GM18502 (cell line): Measurements from ENCODE around the gene CA12.
"Not testable (repeated sequence)": the region's sequence is repeated elsewhere in the genome, so short reads cannot be mapped to it uniquely, and the experiment has no call there.

ENCODE experiments used
- ATAC-seq: cut with Tn5 transposase; IDR thresholded peaks from one replicate; pipeline ENCODE4 v1.9.1; 2021; ENCODE audit warnings: mild to moderate bottlenecking; ENCODE audit not compliant: unreplicated experiment, poor library complexity

CA12 gene

DNA sequence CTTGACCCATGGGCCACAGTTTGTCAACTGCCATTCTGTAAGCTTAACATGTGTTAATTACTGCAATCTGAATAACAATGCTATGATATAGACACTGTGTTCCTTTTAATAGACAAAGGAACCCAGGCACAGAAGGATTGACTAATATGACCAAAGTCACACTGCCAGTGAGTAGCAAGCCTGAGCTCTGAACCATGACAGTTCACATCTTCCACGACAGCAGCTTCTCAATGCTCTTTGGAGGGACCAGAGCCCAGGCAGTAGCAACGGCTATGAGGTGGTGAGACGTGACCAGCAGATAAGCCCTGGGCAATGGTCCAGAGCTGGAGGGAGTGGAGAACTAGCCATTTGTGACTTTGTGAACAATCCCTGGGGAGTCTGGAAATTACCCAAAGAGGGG lies 19.4 kb downstream of the CA12 start:
- ATAC-seq, result no peak

DNA sequence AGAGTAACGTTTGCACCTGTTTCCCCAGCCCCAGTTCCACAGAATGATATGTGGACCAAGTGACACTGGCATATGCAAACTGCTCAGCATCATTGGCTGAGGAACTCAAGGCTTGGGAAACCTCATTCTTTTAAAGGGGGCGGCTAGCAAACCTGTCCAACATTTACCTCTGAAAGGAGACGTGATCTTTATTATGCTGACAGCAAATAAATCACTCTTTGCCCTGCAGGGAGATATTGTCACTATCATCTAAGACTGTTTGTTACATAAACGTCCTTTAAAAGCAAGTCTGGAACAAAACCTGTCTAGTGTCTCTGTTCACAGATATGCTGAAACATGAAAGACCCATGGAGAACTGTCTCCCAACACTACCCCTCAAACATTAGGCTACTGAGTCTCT lies 21.5 kb downstream of the CA12 start:
- no peak for ATAC-seq

DNA sequence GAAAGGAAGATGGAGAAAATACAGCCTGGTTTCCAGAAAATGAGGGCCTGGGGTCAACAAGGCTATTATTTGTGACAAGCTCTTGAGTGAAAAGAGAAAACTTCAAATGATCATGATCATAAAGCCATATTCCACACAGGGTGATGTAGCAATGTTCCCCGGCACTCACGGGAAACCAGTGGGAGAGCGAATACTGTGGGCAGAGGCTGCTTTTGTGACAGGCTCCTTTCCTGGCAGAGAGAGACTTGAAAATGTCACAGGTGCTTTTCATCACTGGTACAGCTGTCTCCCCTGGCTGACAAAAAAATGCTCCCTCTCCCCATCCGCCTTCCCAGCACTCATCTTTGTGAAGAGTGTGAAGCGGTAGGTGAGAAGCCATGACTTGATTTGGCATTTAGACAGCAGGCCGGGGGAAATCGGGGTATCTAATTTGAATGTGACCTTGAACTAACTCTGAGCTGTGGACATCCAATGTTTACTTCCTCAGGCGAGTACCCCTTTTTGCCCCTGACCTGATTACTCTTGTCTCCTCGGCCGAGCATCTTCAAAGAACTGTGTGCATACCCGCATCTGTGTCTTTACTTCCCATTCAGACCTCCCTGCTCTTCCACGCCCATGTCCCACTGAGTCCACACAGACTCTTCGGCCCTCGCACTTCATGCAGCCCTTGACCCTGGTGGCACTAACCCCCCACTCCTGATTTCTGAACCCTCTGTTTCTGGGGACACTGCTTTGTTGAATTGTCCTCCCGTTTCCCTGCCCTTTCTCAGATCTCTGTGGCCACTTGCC lies 23.2 kb downstream of the CA12 start:
- ATAC-seq, result no peak

DNA sequence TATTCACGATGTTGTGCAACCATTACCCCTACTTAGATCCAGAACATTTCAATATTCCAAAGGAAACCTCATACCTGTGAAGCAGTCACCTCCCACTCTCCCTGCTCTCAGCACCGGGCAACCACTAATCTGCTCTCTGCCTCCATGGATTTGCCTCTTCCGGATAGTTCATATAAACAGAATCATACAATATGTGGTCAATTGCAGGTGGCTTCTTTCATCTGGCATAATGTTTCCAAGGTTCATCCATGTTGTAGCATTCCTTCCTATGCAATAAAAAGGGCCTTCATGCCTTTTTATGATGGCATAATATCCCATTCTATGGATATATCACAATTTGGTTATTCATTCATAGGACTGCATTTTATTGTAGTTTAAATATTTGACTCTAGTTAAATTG lies 23.9 kb downstream of the CA12 start:
- ATAC-seq, result no peak

DNA sequence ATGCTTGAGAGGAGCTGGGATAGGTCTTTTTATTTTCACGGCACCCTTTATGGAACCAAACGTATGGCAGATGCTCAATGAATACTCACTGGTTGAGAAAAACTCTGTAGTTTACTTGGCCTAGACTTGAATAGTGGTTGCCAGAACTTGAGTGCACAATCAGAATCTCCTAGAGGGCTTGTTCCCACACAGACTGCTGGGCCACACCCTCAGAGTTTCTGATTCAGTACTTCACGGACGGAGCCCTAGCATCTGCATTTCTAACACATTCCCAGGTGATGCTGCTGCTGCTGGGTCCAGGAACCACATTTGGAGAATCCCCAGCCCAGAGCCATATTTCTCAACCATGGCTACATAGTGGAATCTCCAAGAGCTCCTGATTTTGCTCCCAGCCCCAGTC lies 24.6 kb downstream of the CA12 start:
- no peak for ATAC-seq

DNA sequence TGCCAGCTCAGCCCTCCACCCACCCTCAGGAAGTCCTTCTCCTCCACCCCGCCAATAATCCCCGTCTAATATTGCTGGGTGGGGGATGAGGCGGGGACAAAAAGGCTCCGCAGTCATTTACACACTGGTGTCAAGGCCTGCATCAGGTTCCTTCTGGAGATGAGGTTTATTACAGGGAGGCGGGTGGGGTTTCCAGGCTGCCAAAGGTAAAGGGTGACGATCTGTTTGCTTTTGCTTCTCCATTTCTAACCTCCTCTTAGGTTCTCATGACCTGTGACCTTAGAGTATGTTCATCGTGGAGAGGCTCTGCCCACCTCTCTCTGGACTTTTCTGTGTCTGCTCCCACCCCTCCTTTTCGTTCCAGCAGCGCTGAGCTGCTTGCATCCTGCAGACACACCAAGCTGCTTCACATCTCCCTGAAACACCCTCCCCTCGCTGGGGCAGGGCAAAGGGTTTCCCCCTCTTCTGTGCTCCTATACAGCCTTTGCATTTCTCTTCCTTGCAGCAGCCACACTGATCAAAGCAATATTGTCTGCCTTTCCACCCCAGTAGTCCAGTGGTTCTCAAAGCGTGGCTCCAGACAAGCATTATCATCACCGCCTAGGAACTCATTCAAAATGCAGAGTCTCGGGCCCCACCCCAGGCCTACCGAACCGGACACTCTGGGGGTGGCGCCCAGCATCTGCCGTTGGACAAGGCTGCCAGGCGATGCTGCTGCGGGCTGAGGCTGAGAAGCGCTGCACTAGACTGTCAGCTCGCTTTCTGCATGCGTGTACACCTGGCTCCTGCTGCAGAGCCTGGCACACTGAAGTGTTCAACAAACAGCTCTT lies 26.6 kb downstream of the CA12 start:
- ATAC-seq, result no peak

DNA sequence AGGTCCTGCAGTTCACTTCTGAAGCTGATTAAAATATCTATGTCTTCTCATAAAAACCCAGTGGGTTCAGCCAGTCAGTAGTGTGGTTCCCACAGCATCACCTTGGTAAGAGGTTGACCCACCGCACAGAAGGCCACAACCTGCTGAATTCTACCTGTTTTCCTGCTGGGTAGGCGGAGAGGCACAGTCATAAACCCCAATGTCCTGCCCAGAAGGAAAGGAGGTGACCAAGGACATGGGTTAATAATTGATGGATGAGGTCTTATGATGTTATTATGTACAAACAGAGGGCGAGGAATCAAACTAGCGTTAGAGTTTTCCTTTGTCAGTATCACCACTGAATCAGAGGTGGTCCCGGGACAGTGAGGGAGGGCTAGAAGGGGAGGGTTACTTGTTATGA lies 27.8 kb downstream of the CA12 start:
- no peak for ATAC-seq

DNA sequence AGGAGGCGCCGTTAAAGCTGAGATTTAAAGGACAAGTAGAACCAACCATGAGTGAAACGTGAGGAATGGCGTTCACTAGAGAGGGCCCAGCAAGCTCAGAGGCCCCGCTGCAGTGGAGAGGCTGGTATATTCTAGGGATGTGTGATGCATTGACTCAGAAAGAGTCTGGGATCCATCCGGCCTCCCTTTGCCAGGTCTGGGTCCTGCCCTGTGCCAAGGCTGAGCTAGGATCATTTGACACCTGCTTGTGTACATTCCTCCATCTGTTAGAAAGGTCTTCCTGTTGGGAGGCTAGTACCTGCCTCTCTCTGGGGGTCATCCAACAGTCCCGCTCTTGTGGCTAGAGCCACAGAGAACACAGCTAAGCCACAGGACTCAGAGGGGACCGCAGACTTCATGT lies 28.4 kb downstream of the CA12 start:
- no peak for ATAC-seq

DNA sequence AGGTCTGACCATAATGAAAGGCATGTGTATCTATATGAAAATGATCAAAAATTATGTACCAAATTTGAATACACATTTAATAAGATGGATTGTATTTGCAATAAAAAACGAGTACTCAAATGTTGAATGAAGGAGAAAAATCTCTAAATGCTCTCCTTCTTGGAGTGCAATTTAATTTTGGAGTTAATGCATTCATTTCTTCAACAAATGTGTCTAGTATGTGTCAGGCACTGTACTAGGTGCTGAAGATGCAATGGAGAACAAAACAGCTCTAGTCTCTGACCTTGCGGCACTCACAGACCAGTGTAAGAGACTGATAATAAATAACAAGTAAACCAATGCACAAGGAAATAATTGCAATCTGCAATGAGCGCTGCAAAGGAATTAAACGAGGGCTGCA lies 28.8 kb downstream of the CA12 start:
- ATAC-seq, result no peak

DNA sequence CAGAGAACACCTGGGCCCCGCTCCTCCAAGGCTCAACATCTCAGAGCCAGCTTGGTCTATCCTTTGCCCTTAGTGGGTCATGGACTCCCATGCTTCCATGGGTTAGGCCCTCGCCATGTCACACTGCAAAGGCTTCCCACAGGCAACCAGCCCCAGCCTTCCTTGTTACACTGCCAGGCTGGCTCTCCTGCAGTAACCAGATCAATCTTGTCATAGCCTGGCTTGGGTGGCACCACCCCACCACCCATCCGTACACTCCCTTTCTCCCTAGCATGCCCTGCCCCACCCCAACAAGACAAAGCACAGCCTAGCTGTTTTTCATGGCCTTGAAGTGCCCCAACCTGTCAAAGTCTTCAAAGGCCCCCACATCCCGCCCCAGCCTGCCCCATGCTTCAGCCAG lies 30.5 kb downstream of the CA12 start:
- ATAC-seq, result no peak

DNA sequence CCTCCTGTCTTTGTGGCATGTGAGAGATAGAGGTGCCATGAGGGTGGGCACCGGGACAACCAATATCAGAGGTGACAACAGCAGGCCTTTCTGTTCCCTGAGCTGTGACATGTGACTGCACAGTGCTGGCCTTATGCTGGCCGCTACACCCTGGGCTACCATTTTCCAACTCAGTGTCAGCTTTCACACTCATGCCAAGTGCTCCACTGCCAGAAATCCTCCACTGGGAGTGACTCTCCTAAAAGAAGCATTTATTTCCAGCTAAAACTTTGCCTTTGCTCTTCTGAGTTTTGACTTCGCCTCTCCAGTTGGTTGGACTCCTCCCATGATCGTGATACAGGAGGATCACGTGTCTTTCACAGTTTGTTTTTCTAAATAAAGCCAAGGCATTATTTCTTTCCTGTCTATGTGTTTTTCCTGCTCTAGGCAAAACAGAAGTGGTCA lies 31.4 kb downstream of the CA12 start:
- ATAC-seq, result no peak

DNA sequence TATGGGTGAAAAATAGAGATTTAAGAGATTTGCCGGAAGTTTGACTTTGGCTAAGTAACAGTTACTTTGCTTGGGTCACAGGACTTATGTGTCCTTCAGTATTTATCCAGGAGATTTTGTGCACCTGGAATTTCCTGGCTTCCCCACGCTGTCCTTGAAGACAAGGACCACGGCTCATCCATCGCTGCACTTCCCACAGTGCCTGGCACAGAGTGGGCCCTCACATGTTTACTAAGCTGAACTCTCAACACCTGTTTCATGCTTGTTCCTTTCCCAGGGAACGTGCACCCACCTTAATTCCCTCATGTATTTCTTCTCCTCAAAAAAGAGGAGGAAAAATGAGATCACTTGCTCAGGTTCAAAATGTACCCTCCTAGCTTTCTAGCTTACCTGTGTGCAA lies 32.0 kb downstream of the CA12 start:
- no peak for ATAC-seq

DNA sequence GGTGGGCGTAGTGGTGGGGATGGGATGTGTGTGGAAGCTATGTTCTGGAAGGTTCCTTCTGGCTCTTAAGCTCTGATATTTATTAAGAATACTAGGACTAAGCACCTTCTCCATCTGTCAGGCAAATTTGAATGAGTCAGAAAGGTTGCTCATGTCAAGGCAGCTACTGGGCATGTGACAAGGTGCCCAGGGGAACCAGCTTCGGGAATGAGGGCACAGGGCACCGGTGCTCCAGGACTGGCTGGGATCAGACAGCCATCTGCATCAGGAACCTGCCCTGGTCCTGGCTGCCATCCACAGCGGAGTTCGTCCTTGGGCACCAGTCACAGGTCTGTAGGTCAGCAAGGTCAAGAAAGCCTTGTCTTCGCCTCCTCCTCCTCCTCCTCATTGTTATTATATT lies 32.5 kb downstream of the CA12 start:
- ATAC-seq, result no peak

DNA sequence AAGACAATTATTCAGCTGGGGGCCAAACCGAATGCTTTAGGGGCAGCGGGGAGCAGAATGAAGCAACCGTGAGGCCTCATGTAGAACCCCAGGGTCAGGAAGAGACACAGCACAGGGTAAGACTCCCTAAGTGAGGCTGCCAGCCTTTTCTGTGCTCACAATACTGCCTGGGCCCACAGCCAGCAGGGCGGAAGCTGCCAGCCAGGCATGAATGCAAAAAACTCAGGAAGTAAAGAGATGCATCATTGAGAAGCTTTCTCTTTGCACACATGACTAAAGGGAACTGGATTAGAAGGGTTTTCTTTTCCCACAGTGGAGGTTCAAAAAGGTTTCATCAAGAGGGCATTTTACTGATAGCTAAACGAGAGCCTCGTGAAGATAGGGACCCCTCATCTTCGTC lies 33.3 kb downstream of the CA12 start:
- ATAC-seq, result no peak

DNA sequence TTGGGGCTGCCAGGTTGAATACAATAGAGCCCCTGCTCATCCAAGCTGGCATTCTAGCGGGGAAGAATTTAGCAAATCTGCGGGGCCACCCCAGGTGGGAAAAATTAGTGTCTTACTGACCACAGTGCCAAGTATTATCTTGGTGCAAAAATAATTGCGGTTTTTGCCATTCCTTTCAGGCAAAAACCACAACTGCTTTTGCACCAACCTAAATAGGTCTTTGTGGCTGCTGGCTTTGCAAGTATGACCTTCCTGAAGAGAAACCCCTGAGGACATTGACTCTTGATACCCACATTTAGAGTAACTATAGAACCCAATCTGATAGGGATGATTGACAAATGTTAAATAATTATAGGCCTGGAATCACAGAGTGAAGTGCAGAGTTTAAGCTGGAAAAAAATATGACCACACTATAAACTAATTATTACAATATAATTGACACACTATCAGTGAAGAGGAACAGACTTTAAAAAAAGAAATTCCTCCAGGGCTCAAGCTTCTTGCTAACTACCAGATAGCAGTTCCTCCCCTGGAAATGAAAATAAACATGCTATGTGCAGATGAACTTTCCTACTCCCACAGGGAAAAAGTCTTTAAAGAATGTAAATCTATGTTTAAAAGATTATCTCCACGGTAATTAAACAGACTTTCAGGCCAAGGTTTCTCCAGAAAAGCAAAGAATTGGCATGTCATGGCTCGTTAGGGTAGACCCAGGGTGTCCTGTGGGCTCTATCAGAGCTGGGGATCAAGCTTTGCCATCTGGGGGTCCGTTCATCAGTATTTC lies 34.4 kb downstream of the CA12 start:
- no peak for ATAC-seq

DNA sequence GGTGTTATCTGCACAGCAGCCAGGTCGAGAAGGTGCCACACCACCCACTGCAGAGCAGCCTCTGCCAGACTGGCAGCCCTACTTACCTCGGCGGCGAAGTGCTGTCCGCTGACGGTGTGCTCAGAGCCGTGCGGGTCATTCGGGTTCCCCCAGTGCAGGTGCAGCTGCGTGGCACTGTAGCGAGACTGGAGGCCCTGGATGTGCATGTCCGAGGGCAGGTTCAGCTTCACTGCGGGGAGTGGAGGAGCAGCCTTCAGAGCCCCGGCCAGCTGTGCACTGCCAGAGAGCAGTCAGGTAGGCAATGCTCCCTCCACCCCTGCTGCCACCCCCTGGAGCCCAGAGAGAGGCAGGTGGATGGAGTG lies 36.3 kb downstream of the CA12 start:
- ATAC-seq, result no peak

DNA sequence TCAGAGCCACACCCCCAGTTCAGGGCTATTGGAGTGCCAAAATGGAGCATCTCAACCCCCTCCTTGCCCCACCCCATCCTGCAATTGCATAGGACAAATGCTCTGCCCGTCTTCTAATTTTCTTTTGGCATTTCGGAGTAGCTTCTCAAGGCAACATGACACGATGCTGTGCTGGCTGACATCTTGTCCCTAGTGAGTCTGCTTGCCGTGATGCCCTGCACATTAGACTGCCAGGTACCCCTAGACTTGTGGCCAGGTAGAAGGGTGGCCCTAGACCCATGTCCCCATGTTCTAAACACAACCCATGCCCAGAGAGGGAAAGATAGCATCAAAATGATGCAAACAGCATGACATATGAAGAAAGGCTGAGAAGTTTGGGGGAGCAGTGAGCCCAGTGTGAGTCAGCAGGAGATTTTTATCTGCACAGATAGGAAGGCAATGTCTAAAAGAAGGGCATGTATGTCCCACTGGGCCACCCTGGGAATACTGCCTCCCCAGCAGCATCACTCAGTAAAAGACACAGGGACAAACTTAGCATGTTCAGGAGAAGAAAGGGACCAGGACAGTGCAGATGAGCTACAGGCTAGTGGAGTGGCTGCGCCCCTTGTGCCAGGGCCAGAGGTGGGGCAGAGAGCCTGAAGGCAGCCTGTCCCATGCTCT lies 36.8 kb downstream of the CA12 start:
- no peak for ATAC-seq

DNA sequence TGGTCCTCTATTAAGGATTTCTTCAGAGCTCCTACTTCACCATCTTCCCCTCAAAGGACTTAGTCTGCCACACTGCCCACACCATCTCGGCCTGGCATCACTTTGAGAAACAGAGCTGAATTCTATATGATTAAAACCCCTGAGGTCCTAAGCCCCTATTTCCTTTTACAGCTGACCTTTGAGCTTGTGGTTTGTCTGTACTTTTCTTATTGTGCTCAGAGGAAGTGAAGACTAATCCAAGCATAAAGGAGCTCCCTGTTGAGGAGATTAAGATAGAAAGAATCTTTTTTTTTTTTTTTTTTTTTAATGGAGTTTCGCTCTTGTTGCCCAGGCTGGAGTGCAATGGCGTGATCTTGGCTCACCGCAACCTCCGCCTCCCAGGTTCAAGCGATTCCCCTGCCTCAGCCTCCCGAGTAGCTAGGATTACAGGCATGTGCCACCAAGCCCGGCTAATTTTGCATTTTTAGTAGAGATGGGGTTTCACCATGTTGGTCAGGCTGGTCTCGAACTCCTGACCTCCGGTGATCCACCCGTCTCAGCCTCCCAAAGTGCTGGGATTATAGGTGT lies 38.6 kb downstream of the CA12 start:
- not testable (repeated sequence) for ATAC-seq

DNA sequence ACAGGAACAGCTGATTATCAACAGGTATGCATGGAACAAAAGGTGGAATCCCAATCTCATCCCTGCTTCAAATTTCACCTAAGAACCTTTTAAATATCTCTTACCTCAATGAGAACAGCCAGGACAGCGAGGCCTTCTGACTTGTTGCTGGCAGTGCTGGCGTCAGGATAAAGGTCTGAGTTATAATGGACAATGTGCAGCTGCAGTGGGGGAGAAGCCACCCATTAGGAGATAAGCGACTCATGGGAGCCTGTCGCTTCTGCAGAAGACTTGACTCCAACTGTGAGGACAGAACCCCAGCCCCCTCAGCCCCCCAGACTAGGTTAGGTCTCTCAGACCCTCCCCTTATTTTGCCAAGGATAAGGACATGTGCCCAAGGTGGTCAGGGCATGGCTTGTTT lies 39.7 kb downstream of the CA12 start:
- ATAC-seq, result no peak

DNA sequence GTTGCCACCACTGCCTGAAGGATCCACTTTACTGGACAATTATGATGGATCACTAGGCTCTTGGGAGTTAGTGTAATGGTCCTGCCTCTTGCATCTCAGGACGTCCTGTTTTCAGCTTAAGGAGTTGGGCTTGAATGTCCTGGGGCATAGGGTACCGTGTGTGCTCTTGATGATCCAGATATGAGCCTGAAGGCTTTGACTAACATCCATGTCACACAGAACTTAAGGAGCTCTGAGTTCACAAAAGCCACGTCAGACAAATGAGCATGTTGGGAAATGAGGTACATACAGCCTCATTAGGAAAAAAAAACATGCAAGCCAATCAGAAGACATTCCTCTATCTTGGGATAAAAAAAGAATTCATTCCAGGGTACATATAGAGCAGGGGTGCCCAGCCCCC lies 40.8 kb downstream of the CA12 start:
- ATAC-seq, result no peak
